Amniotic epithelial cell (primary cell): ENCODE measurements around the gene SHISA9.
A peak's percentile ranks its signal among the peaks of the same experiment; 100 is the strongest.

Experiments used
- DNase-seq: peaks from one replicate; pipeline ENCODE4 v3.0.0-alpha.2; 2010; ENCODE audit warnings: low read depth

Gene SHISA9

DNA sequence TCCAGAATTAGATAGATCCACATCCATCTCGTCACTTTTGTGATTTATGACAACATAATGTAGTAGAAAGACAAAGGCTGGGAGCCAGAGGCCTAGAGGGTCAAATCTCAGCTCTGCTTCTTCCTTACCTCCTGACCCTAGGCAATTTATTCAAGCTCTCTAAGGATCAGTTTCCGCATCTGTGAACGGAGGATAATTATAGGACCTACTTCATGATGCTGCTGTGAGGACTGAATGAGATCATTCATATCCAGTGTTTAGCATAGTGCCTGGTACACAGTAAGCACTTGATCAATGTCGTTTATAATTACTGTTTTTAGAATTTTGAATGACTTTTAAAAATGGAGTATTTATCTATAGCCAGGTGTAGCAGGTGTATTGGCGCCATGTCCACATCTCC is 128.4 kb downstream of the SHISA9 start:
- no peak for DNase-seq

DNA sequence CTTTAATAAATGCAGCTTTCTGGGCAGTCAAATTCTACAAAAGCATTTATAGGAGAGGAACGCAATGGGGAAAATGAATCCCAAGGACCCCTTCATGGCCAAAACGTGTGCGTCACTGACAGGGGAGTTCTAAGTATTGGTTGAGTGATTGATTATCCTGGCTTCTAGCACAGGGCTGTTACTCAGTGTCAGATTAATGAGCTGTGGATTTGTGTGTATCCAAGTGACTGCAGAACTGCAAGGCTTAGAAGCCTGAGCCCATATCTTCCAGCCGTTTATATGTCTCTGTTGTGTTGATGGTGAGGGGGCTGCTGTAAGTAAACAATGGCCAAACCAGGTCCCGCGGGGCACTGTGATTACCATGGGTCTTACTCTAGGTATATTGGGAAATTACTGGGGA is 129.4 kb downstream of the SHISA9 start:
- DNase-seq: no peak

DNA sequence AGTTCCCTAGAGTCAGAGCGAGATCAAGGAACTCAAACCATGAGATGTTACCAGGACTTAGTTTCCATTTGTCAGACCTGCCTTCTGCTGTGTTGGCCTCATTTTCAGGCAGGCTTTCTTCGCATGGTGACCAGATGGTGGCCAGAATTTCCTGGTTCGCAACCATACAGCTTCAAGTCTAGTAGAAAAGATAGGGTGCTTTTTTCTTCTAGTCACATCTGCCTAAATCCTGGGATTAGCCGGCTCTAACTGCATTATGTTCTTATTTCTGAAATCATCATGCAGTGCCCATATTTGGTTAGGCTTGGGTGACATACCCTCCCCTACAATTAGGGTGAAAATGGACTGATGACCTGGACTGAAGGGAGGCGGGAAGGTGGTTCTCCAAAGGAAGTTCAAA is 131.5 kb downstream of the SHISA9 start:
- DNase-seq: no peak

DNA sequence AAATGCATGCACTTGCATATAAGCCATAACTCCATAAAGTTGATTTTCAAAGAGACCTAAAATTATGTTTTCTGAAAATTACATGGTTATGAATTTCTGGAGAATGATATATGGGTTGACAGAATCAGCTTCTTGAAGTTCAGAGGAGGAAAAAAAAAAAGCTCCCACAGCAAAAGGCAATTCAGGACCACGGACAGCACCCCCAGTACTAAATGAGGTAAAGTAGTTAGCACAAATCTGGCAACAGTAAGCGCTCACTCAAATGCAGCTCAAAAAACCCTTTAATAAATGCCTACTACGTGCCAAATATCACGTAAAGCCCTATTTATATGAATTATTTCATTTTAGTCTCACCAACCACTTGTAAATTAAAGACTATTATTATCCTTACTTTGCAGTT is 135.2 kb downstream of the SHISA9 start:
- peak; percentile 11 for DNase-seq

DNA sequence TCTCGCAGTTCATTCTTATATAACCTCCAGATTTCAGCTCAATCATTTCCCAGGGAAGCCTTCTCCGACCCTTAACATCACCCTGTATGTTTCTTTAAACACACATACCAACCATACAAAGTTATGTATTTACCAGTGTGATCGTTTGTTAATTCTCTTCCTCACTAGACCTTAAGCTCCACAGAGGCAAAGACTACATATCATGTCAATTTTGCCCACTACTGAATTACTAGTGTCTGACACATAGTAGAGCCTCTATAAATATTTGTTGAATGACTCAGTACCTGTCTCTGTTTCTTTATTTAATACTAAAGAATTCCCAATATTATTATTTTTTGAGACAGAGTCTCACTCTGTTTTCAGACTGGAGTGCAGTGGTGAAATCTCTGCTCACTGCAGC is 137.2 kb downstream of the SHISA9 start:
- no peak for DNase-seq

DNA sequence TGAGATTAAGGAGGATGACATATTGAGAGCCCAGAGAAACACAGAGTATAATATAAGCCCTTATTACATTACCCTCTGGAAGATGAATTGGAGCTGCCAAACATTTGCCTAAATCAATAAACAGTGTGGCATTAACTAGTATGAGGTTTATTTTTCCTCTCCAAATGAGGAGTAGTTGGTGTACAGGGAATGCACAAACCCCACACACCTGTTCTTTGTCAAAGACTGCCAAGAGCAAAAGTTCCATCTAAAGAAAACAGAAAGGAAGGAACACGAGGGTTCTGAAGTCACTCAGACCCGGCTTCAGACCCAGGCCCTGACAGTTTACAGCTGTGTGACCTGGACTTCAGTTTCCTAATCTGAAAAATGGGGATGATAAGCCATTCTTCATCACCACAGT is 138.1 kb downstream of the SHISA9 start:
- DNase-seq: no peak

DNA sequence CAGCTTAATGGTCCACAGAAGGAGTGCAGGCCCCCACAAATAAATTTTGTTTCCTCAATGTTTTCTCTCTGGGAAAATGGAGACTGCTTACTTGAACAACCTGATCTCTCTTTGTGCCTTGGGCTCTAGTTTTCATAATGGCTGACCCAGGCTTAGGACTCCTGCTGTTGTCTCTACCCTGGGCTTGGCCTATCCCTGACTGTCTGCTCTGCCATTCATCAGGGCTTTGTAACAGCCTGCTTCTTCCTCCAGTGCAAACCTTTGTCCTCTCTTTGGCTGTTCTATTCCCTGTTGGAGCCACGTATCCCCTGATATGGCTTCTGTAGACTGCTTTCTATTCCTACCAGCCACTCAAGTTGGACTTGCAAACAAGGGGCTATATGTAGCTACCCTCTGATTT is 139.8 kb downstream of the SHISA9 start:
- no peak for DNase-seq

DNA sequence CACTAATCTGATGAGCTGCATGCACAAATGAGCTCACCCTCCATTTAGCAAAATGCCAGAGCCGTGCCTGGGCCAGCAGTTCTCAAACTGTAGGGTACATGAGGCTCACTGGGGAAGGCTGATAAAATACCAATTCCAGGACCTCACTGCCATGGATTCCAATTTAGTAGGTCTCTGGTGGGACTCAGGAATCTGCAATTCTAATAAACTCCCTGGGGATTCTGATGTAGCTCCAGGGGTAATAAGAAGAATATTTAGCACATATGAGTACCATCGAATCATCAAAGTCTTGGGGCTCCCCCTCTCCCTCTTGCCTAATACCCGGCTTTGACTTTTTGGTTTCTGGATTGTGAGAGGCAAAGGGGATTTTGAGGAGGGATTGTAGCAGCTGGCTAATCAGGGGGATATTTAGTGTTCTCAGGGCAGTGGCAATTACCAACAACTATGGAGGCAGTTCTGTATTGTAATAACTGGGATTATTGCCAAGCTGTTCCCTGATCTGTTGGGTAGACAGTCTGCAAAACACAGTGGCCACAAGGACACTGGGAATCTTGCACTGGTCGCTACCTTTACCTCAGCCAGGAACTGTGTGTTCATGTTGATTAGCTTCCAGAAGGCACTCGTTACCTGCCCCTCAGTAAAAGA is 140.4 kb downstream of the SHISA9 start:
- DNase-seq: no peak

DNA sequence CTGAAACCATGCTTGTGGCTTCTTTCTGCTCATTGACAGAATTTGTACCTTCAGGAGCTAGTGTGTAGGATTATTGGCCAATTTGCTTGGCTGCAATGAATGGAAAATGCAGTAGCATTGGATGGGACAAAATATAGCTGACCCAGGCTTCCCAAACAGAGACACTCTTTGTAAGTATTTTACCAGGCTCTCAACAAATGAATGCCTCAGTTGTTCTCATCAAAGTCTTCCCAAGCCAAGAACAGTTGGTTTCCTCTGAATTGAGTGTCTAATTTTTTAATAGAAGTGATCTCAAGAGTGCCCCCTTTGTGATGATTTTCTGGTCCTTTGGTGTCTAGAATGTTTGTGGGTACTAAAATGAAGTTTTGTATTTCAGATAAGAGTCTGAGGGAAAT is 140.9 kb downstream of the SHISA9 start:
- DNase-seq: no peak

DNA sequence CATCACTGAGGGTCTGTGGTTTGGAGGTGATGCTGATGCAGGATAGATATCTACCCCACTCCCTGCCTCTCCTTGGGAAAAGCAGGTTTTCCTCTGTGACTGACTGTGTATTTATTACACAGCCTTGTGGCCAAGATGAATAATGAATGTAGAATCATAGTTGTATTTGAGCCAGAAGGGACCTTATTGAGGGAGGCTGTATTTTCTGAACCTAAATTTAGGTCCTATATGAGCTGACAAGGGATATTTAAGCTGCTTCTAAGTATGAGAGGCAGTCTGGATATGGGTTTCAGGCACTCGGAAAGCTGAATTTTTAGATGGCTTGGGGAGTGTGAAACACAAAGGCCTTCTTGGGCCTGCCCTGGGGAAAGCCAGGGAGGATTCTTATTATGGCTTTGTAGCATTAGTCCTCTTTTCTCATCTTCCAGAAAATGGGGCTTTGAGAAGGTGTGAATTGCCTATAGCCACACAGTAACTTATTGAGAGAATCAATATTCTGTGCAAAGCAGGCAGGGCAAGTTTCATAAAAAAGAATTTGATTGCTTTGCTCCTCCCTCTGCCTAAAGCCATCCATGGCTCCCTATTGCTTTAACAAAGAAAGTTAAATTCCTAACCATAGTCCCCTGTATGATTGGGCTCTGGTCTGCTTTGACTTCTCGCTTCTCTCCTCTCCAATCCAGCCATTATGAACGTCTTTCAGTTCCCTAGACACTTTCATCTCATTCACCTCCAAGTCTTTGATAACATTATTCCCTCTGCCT is 144.8 kb downstream of the SHISA9 start:
- no peak for DNase-seq

DNA sequence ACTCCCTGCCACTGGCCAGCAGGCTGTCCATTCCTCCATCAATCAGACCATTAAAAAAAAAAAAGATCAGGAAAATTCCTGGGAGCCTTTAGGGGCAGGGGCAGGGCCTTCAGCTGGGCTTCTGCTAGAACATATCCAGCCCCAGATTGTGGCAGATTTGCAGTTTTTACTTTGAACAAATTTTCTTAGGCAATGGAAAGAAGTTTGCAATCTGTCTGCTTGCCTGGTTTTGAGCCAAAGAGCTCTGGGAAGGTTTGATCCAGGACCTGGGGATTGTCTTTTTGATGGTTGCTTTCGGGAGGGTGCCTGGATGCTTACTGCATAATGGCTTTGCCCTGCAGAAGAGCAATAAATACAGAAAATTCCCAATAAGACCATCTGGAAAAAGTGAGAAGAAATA is 145.9 kb downstream of the SHISA9 start:
- no peak for DNase-seq

DNA sequence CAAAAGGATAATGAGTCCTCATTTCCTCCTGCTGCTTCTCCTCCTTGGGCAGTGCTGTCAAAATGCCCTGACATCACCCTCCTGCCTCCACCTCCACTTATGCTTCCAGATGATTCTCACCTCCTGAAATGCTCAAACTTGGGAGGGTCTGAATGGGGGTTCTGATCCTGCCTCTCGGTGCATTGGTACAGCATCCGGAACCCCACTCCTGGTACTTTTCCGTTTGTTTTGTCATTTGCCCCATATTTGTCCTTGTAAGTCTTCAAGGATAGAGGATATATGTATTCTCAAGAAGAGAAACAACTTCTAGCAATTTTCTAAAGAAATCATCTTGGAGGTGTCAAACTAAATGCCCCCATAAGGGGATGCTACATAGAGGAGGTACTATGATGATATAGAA is 148.3 kb downstream of the SHISA9 start:
- DNase-seq: no peak

DNA sequence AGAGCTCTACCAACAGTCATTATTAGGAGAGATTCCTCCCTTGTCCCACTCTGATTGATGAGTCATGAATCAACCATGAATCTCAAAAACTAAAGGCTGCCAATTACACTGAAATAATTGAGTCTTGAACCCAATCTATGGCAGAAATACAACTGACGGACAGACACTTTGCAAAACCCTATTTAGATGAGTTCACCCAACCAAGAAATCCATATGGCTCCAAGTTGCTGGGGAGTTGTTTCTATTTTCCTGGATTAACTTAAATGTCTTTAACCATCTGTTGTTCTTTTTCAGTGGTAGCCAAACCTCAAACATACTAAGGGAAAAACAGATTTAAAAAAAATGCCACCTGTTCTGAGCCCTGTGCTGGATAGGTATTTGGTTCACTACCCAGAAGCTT is 151.0 kb downstream of the SHISA9 start:
- DNase-seq: no peak

DNA sequence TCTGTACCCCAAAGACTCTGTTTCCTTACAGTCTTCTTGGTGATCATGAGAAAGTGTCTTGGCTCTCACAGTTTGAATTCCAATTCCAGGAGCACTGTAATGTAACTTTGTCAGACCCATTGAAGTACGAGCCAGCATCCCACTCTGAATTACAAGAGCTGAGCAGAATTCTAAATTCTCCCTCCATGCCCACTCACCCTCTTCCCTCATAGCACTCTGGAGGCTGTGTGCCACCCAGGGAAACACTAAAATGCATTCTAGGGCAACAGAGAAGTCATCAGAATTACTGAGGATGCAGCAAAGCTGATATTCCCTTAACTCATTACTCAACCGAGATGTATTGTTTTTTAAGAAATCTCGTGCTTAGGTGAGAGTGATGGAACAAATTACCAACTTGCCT is 154.1 kb downstream of the SHISA9 start:
- DNase-seq: no peak

DNA sequence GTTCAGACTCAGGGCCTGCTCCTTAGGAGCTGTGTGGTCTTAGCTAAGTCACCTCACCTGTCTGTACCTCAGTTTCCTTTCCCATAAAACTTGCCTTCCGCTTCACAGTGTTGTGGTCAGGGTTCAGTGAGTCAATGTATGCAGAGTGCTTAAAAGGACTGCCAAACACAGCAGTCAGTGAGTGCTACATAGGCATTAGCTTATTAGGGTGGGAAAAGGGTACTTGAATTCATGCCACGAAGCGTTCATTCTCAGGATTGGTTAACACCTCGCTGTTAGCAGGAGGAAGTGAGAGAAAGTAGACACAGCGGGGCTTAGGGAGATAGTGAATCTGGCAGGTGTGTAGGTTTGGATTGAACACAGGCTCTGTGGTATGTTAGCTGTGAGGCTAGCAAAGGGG is 155.2 kb downstream of the SHISA9 start:
- no peak for DNase-seq

DNA sequence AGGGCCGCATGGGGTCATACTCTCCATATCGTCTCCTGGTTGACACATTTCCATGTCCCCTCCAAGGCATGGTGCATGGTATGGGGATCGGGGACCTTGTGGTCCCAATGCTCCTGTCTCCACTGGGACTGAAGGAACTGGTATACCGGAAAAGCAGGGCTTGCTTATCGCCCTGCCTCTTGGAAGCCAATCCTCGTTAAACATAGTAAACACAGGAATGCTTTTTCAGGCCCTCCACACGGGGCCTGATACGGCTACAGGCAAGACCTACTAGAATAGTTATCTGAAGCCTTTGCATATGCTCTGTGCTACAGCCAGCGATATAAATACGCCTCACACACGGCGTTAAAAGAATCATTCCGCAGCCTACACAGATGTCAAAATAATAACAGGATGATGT is 159.5 kb downstream of the SHISA9 start:
- DNase-seq: no peak

DNA sequence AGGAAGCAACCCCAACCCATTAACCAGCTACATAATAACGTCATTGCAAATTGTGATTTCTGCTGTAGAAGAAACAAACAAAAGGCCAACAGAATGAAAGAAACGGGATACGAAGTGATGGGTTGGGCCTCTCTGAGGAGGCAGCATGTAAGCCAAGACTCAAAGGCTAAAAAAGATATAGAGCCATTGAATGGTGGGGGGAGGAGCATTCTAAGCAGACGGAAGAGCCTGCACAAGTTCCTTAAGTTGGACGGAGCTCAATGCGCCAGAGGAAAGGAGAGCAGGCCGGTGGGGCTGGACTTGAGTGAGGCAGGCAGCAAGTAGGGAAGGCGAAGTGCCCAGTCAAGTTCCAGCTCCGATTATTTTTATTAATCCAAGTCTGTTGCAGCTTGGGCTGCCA is 160.3 kb downstream of the SHISA9 start:
- DNase-seq: no peak

DNA sequence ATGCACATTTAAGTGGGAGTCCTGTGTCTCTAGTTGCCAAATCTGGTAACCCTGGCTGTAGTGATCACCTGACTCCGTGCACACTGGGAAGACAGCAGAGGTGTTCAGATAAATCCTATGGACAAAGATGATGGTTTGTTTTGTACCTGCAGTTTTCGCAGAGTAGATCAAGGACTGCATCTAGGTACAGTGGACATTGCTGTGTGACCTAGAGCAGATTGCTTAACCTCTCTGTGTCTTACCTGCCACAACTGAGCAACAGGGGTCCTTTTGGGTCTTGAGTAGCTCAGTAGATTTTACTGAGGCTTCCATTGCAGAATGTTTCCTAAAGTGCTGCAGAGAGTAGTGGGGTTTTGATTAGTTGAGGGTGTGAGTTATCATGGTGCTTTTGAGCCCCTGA is 160.8 kb downstream of the SHISA9 start:
- no peak for DNase-seq

DNA sequence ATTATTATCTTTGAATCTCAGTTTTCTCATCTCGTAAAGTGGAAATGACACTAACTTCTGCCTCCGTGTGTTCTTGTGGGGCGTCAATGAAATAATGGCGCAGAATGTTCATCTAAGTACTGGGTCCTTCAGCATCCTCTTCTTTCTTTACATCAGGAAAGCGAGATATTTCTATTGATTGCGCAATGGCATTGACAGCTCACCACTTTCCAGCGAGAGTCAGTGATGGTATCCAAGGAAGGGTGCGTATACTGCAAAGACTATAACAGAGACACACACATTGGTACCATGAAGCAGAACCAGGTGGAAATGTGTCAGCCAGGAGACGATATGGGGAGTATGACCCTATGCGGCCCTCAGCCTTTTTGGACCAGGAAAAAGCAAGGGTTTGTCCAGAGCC is 162.1 kb downstream of the SHISA9 start:
- no peak for DNase-seq

DNA sequence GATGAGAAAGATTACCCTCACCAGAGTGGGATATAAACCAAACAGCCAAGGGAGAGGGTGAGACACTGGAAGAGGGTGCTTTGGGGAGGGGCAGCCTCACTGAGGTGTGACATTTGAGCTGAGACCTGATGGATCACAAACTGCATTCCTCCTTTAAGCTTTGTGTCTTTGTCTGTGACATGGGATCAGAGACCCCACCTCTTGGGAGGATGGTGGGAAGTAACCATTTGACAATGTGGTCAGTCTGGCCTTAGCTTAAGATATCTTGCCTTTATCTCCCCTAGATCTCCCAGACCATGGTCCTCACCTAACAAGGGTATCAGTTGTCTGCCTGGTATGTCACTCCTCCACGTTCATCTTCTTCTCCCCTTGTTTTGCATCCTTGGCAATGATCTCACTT is 163.4 kb downstream of the SHISA9 start:
- DNase-seq: no peak

DNA sequence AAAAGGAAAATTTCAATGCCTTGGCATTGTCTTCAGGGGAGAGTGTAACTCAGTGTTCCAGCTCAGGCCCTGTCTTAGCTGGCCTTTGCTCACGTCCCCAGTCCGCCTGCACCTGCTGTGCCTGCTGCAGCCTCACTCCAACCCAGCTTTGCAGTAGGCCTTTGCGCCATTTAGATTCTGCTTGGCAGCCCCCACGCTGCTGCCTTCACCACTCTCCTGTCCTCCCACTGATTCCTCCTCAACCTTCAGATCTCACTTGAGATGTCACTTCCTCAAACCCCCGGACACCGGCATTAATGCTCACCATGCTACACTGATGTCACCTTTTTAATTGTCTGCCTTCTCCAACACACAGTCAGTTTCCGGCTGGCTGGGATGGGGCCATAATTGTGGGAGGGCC is 166.2 kb downstream of the SHISA9 start:
- DNase-seq: no peak

DNA sequence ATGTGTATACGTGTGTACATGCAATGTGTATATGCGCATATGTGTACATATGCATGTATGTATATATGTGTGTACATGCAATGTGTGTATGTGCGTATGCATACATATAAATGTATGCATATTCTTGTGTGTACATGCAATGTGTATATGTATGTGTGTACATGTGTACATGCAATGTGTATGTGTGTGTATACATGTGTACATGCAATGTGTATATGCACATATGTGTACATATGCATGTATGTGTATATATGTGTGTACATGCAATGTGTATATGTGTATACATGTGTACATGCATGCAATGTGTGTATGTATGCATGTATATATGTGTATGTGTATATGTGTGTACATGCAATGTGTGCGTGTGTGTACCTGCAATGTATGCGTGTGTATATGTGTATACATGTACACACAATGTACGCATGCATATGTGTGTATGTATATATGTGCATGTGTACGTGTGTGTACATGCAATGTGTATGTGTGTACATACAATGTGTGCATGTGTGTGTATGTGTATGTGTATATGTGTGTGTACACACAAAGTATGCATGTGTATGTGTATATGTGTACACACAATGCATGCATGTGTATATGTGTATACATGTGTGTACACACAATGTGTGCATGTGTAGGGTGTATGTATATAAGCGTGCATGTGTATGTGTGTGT is 167.7 kb downstream of the SHISA9 start:
- no peak for DNase-seq

DNA sequence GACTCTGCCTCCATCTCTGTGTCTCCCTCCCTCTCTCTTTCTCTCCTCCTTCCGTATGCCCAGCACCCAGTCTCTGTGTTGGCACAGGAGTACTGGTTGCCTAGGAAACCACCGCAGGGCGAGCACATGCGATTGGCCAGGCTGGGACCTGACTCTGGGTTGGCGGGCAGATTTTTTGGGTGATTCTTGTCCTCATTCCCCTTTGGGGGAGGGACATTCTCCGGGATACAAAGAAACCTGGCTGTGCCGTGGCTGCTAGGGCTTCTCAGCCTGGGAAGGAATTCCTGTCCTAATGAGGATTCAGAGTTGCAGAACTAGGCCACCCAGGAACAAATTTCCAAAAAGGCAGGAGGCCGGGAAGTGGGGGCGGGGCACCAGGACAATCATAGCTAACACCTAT is 168.9 kb downstream of the SHISA9 start:
- no peak for DNase-seq

DNA sequence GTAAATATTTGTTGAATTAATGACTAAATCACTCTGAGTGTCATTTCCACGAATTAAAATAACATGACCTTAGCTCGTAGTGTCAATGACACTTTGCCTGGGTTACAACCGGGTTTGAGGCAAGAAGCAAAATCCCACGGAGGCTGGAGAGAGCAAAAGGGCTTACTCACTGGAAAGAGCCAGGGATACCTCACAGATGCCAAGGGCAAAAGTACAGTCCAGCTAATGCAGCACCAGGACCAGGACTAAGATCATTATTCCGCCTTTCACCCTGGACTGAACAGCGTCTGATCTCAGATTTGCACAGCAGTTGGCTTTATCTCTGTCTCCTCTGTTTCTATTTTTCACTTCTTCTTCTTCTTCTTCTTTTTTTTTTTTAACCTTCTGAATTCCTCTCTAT is 175.5 kb downstream of the SHISA9 start:
- DNase-seq: no peak
